Measurements from ENCODE around the gene PTPN6. TPM values are rescaled to one million over a fixed set of nuclear protein-coding genes. Genes with fewer than 3 reads are reported as not detected.
A peak's percentile ranks its signal among the peaks of the same experiment; 100 is the strongest.

Gene PTPN6
- total and polyA plus RNA-seq, 9 of the 15 experiments (the other 6 are each of a cell fraction or from before 2014, with no cell fraction given): 1.5 to 5.1 (median 3.9) TPM

DNA sequence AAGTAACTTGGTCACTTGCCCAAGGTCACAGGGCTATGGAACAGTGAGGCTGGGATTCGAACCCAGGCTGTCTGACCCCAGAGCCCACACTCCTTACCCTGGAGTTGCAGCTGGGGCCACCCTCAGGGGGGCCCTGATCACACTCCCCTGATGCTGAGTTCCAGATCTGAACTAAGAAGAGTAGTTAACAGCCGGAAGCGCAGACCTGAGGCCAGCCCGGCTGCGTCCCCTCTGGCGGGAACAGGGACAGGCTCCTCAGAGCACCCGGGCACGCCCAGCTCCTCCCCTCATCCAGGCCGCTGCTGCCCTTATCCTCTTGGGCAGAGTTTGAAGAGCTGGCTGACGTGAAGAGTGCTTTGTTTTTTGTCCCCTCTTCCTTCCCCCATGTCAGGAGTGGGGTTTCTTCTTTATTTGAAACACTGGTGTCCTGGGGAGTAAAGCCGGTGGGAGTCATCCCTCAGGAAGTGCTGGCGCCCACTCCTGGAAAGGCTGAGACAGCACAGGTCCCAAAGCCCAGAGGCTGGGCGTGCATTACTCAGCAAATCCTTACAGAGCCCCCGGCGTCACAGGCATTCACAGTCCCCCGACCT, 10.6 kb downstream of the PTPN6 start (continued):
- TF ChIP-seq CTCF (IDR thresholded peaks at IDR 0.05 in 2 of 3, conservative IDR thresholded peaks at IDR 0.05 in 1 of 3; ENCODE audit: insufficient read depth in 2 of 3, low read depth in 1 of 3, low read length in 3 of 3): peak; percentile 61 to 89 (median 68)
- TF ChIP-seq TFAM (CRISPR knock-in tag; conservative IDR thresholded peaks at IDR 0.05): no peak
- TF ChIP-seq LARP7 (IDR thresholded peaks at IDR 0.05): no peak
- TF ChIP-seq SETDB1 (IDR thresholded peaks at IDR 0.05; ENCODE audit: low read length): no peak
- peak; percentile 41; the same call in 1 of the 2 replicates for TF ChIP-seq THAP12 (CRISPR knock-in tag; IDR thresholded peaks at IDR 0.05)
- TF ChIP-seq TRIM25 (IDR thresholded peaks at IDR 0.05; ENCODE audit: borderline replicate concordance): no peak
- TF ChIP-seq TBL1XR1 (IDR thresholded peaks at IDR 0.05; ENCODE audit: low read length in 2 of 2): no peak
- TF ChIP-seq PHF8 (IDR thresholded peaks at IDR 0.05; ENCODE audit: borderline replicate concordance, low read length): peak; percentile 51; the same call in 1 of the 2 replicates
- TF ChIP-seq ASH1L (IDR thresholded peaks at IDR 0.05; ENCODE audit: borderline replicate concordance, low read depth, partially characterized antibody): no peak
- no peak for TF ChIP-seq ZBTB2 (IDR thresholded peaks at IDR 0.05)
- TF ChIP-seq YBX1 (IDR thresholded peaks at IDR 0.05): no peak
- no peak for TF ChIP-seq NR2C2 (CRISPR knock-in tag; IDR thresholded peaks at IDR 0.05)
- peak; percentile 56; the same call in 1 of the 2 replicates for TF ChIP-seq NR2C2 (tag; IDR thresholded peaks at IDR 0.05)

Measured in K562 (cell line).